ENCODE data around the gene VKORC1L1. TPM values are rescaled to one million over a fixed set of nuclear protein-coding genes. Genes with fewer than 3 reads are reported as not detected.

The VKORC1L1 gene
- polyA plus RNA-seq, 2 of the 4 experiments (the other 2 are of a cell fraction), result 28.3 to 36.7 TPM

GRCh38 chr7:65915921-65916657 is 43.2 kb downstream of the VKORC1L1 start:
- DNase-seq (ENCODE audit: low read depth in 1 of 2, low spot score in 1 of 2), result no peak

GRCh38 chr7:65923316-65923715 is 50.4 kb downstream of the VKORC1L1 start:
- H3K4me1 ChIP-seq, result no peaks in the 10 kb centered on the region
- TF ChIP-seq NR3C1 (IDR thresholded peaks at IDR 0.05), result no peak
- no peak for TF ChIP-seq USF2 (IDR thresholded peaks at IDR 0.05)
- TF ChIP-seq HOXB5 (CRISPR knock-in tag; IDR thresholded peaks at IDR 0.05), result no peak
- no peak for TF ChIP-seq CBX2 (IDR thresholded peaks at IDR 0.05; ENCODE audit: borderline replicate concordance, low read depth)
- TF ChIP-seq JUN (IDR thresholded peaks at IDR 0.05), result no peak
- H3K4me3 ChIP-seq, result no peak overlapping the region
- no peak overlapping the region for H3K4me2 ChIP-seq
- ATAC-seq (no peak), DNase-seq (ENCODE audit: low read depth in 1 of 2, low spot score in 1 of 2) (no peak), FAIRE-seq (no peak)
- WGBS (ENCODE audit: missing lambda C conversion rate), result 91% methylated on average over 4 of the region's 4 CpGs
- ChIA-PET CTCF (no interaction called here), POLR2A (no interaction called here)
- H3K9me3 ChIP-seq, result no peaks in the 10 kb centered on the region
- H3K27ac ChIP-seq, result no peak overlapping the region

More at GRCh38 chr7:65915921-65916657, 43.2 kb downstream of the VKORC1L1 start:
- Histone ChIP-seq H3K4me1 (no peaks in the 10 kb centered on the region), H3K4me3 (no peak overlapping the region), H3K4me2 (no peak overlapping the region), H3K27ac (no peak overlapping the region), H3K9me3 (no peaks in the 10 kb centered on the region)
- no peak for ATAC-seq
- no peak for FAIRE-seq
- CTCF ChIA-PET, result interaction anchor here (0.6 kb wide), 1 partner anchor 978 kb away, joined by 3 read pairs; no protein-coding TSS in a partner anchor
- 98% methylated on average over 8 of the region's 8 CpGs for WGBS (ENCODE audit: missing lambda C conversion rate)
- POLR2A ChIA-PET, result no interaction called here
- TF ChIP-seq NR3C1 (IDR thresholded peaks at IDR 0.05) (no peak), CBX2 (IDR thresholded peaks at IDR 0.05; ENCODE audit: borderline replicate concordance, low read depth) (no peak), GATA3 (IDR thresholded peaks at IDR 0.05; ENCODE audit: borderline replicate concordance) (no peak), REST (IDR thresholded peaks at IDR 0.05) (no peak), RARB (CRISPR knock-in tag; IDR thresholded peaks at IDR 0.05) (no peak), HOXA7 (CRISPR knock-in tag; IDR thresholded peaks at IDR 0.05) (no peak), CHD2 (IDR thresholded peaks at IDR 0.05; ENCODE audit: low read length, partially characterized antibody) (no peak), HEYL (CRISPR knock-in tag; IDR thresholded peaks at IDR 0.05) (no peak), EHF (CRISPR knock-in tag; IDR thresholded peaks at IDR 0.05) (no peak)

- Histone ChIP-seq H3K9me3 (no peaks in the 10 kb centered on the region), H3K4me2 (no peak overlapping the region), H3K4me1 (no peaks in the 10 kb centered on the region), H3K4me3 (no peak overlapping the region), H3K27ac (no peak overlapping the region)
- WGBS (ENCODE audit: missing lambda C conversion rate), result 93% methylated on average over 4 of the region's 4 CpGs
- no peak for ATAC-seq
- ChIA-PET POLR2A (no interaction called here), CTCF (interaction anchor here (1.2 kb wide), 1 partner anchor 14 kb away, joined by 3 read pairs; no protein-coding TSS in a partner anchor)
- DNase-seq (ENCODE audit: low read depth in 1 of 2, low spot score in 1 of 2), result no peak
- no peak for TF ChIP-seq RNF2 (IDR thresholded peaks at IDR 0.05; ENCODE audit: borderline replicate concordance, low read depth)
- no peak for TF ChIP-seq RFX5 (IDR thresholded peaks at IDR 0.05)
- FAIRE-seq, result no peak
Observed at GRCh38 chr7:65924193-65924592, 51.3 kb downstream of the VKORC1L1 start.

DNA sequence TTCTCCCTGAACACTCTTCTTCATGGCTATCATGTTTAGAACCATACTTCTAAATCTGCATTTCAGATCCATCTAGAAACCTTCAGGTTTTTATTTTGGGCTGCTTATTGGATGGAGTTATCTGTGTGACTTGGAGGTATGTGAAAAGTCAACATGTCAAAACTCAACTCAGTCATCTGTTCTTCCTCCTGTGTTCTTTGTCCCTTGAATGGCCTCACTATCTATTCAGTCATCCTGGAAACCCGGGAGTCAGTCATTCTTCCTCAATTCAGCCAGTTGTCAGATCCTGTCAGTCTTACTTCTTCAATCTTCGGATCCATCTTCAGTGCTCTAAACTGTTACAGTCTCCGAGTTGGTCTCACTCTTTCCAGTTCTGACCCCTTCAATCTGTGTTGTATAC is 52.2 kb downstream of the VKORC1L1 start:
- ChIA-PET CTCF (interaction anchor here (1.2 kb wide), 1 partner anchor 14 kb away, joined by 3 read pairs; no protein-coding TSS in a partner anchor), POLR2A (no interaction called here)
- DNase-seq (ENCODE audit: low read depth in 1 of 2, low spot score in 1 of 2) (no peak), ATAC-seq (no peak), FAIRE-seq (no peak)
- Histone ChIP-seq H3K4me1 (no peaks in the 10 kb centered on the region), H3K9me3 (no peaks in the 10 kb centered on the region), H3K4me3 (no peak overlapping the region), H3K27ac (no peak overlapping the region), H3K4me2 (no peak overlapping the region)
- WGBS (ENCODE audit: missing lambda C conversion rate), result 83% methylated on average over 3 of the region's 3 CpGs
- no peak for TF ChIP-seq E2F6 (IDR thresholded peaks at IDR 0.05; ENCODE audit: borderline replicate concordance, low read depth)
- TF ChIP-seq FOXS1 (CRISPR knock-in tag; IDR thresholded peaks at IDR 0.05), result no peak
- TF ChIP-seq NPAS2 (CRISPR knock-in tag; IDR thresholded peaks at IDR 0.05; ENCODE audit: borderline replicate concordance), result no peak
- TF ChIP-seq ZSCAN20 (CRISPR knock-in tag; IDR thresholded peaks at IDR 0.05), result no peak
- TF ChIP-seq JUN (IDR thresholded peaks at IDR 0.05), result no peak
- TF ChIP-seq HDAC2 (IDR thresholded peaks at IDR 0.05), result no peak
- TF ChIP-seq, protein P1, sequence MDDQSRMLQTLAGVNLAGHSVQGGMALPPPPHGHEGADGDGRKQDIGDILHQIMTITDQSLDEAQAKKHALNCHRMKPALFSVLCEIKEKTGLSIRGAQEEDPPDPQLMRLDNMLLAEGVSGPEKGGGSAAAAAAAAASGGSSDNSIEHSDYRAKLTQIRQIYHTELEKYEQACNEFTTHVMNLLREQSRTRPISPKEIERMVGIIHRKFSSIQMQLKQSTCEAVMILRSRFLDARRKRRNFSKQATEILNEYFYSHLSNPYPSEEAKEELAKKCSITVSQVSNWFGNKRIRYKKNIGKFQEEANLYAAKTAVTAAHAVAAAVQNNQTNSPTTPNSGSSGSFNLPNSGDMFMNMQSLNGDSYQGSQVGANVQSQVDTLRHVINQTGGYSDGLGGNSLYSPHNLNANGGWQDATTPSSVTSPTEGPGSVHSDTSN (IDR thresholded peaks at IDR 0.05), result no peak
- no peak for TF ChIP-seq MAFK (IDR thresholded peaks at IDR 0.05; ENCODE audit: partially characterized antibody)
- no peak for TF ChIP-seq RNF2 (IDR thresholded peaks at IDR 0.05; ENCODE audit: borderline replicate concordance, low read depth)
- TF ChIP-seq GATA3 (IDR thresholded peaks at IDR 0.05; ENCODE audit: borderline replicate concordance), result no peak
- no peak for TF ChIP-seq KDM5A (IDR thresholded peaks at IDR 0.05)
